SH-SY5Y (cell line): ENCODE data around the gene AZIN2.

Experiments used
- GATA2 ChIP-seq: IDR thresholded peaks from 2 replicates; pipeline ENCODE4 v1.6.1; 2011; ENCODE audit warnings: mild to moderate bottlenecking, low read depth, low read length
- GATA3 ChIP-seq: IDR thresholded peaks from 2 replicates; pipeline ENCODE4 v1.6.1; 2011; ENCODE audit warnings: low read depth, mild to moderate bottlenecking, low read length, moderate library complexity

DNA sequence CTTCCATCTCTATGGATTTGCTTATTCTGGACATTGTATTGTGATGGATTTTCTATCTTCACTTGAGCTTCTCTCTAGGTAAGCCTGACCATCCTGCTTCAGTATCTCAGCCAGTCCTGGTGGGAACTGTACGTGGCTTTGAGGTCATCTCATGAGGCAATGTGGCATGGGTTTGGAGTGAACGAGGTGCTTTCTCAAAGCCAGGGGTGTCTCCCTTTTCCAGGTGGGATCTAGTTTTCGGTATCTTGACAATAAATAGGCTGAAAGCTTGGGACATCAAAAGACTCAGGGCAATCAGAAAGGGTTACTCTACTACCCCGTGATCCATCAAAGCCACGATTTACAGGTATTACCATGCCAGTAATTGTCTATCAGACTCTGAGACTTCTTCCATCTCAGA lies 40.8 kb downstream of the AZIN2 start:
- no peak for TF ChIP-seq GATA2
- TF ChIP-seq GATA3, result no peak
